SIG-M5 (cell line): ENCODE measurements around the gene TIMP4.

Experiments
- DNase-seq: peaks from one replicate; lab custom pipeline; 2025; lab: John Stamatoyannopoulos, UW

Gene TIMP4

GRCh38 chr3:12147049-12147780, 11.5 kb downstream of the TIMP4 start:
- no peak for DNase-seq

GRCh38 chr3:12143949-12144504, 14.7 kb downstream of the TIMP4 start:
- no peak for DNase-seq

DNA sequence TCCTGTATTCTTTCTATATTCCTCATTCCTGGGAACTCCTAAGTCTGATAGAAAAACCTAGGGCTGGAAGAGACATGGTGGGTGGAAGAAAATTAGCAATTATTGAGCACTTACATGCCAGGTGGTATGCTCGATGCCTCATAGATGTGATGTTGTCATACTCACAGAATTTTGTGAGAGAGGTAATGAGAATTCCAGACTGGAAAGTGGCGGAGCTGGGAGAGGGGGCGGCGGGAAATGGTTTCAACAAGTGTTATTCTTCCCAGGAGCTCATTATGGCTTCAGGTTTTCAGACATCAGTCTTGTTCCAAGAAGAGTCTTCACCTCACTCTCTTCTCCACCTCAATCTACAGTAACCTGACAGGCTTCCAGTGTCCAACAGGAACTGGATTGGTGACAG, 16.2 kb downstream of the TIMP4 start:
- no peak for DNase-seq

GRCh38 chr3:12141350-12141749, 17.4 kb downstream of the TIMP4 start:
- no peak for DNase-seq

DNA sequence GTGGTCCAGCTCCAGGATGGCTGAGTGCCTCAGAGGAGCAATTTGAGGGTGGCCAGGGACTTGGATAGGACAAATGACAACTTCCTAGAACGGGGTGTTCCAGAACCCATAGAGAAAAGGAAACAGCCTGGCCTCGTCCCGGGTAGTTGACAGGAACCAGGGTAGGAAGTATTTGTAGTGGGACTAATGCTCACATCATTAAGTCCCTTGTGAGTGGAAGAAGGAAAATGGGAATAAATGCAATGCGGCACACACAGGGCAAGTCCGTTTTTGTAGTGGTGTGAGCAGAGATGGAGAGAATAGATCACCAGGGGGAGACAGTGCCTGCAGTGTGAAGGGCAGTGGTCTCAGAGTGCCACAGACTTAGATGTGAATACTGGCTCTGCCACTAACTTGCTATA, 19.6 kb downstream of the TIMP4 start:
- DNase-seq, result no peak

GRCh38 chr3:12138044-12138443, 20.7 kb downstream of the TIMP4 start:
- DNase-seq, result no peak

DNA sequence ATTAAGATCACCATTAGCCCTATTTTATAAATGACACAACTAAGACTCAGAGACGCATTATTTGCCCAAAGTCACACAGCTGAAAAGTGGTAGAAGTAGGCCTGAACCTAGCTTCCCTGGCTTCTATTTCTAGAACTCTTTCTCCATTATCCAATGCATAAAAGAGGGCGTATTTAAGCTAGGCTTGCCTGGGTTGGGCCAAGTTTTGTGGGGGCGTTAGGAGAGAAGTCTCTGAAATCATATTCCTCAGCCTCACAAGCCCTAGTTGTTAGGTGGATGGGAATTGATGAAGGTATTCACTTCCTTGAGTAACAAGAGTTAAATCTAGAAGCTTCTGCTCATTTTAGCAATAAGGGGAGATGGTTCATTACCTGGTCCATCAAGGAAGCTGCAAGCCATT, 22.3 kb downstream of the TIMP4 start:
- no peak for DNase-seq

DNA sequence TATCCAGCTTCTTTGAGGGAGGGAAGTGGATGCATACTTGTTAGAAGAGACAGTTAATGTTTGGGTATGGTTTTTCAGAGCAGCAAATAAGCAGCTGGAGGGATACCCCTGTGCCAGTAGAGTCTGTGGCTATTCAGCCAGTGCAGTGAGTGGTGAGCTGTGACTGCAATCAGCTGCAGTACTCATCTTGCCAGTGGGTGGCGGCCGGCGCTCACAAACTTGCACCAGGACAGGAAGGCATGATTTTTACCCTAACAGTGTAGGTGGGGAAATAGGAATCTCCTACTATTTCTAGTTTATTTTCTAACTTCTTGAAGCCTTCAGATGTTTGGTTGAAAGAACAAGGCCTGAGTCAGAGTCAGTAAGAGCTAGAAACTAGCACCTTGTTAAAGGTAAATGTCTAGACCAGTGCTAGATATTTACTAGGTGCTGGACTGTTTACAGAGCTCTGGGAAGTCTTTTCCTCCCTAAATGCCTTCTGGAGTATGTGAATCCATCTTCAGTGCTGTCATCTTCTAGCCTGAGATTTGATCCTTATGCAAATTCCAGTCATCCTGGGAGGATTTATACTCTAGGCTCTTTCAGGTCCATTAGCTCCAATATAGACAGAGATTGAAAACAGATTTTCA, 23.6 kb downstream of the TIMP4 start:
- DNase-seq, result no peak

DNA sequence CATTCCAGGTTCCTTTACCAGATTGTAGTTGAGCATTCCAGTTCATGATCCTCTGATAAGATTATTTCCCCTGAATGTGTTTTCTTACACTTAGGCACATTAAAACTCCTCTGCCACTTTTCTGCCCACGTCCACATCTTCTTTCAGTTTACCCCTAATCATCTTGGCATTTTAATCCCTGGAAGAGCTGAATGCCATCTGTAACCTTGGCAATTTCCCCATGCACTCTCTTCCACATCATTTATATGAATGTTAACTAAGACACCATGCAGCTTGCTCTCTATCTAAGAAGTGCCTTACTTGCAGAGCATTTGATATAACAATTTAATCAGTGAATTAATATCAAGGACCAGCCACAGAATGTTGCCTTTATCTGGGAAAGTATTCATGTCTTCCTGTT, 25.8 kb downstream of the TIMP4 start:
- no peak for DNase-seq

GRCh38 chr3:12131351-12132090, 27.2 kb downstream of the TIMP4 start:
- no peak for DNase-seq

- DNase-seq, result no peak
These were observed 31.3 kb downstream of the TIMP4 start for GRCh38 chr3:12127391-12127790.

GRCh38 chr3:12125772-12126171, 32.9 kb downstream of the TIMP4 start:
- no peak for DNase-seq

- no peak for DNase-seq
These were observed 37.2 kb downstream of the TIMP4 start for GRCh38 chr3:12121466-12121865.

DNA sequence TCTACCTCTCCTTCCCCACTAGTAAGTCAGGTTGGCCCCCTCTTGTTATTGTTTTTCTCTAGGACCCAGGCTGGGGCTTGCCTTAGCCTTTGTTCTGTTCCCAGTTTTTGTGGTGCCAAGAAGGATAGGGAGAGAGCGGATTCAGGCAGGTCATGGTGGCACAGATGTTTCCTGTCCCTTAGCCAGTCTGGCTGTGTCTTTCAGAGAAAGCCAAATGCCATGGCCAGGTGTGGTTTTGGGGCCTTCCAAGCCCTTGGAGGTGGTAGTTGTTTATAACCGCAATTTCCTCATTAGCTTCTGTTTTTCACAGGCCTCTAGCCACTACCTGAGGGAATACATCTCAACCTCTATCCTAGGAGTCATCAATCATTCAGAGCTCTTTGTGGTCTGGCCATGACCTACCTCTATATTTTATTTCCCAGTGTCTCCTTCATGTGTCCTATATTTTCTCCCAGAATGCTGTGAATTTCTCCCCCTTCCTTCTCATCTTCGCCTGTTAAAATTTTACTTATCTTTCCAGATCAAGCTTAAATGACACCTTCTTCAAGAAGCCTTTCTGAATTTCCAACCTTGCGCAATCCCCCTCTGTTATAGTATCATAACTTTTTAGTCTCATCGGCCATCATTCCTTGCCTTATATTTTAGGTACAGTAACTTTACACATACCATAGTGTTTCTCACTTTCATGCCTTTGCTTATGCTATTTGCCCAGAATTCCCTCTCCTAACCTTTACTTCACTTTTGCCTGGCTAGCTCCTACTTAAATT, 38.2 kb downstream of the TIMP4 start:
- no peak for DNase-seq

GRCh38 chr3:12117473-12117872, 41.2 kb downstream of the TIMP4 start:
- no peak for DNase-seq

- no peak for DNase-seq
These were observed 41.8 kb downstream of the TIMP4 start for GRCh38 chr3:12116870-12117269.

GRCh38 chr3:12115849-12116248, 42.9 kb downstream of the TIMP4 start:
- DNase-seq, result no peak

- DNase-seq, result no peak
These were observed 43.6 kb downstream of the TIMP4 start for GRCh38 chr3:12115104-12115503.

DNA sequence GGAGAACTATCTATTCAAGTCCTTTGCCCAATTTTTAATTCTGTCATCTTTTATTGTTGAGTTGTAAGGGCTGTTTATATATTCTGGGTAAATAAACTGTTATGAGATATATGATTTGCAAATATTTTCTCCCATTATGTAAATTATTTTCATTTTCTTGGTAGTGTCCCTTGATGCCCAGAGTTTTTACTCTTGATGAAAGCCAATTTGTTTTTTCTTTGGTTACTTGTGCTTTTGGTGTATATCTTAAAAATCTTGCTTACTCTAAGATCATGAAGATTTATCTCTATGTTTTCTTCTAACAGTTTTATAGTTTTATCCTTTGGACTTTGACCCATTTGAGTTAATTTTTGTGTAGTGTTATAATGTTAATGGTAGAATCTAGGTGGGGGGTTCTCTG, 44.5 kb downstream of the TIMP4 start:
- DNase-seq, result no peak

GRCh38 chr3:12107071-12107713, 51.5 kb downstream of the TIMP4 start:
- DNase-seq, result no peak
